ENCODE data around the gene CCDC200.
"Not testable (repeated sequence)": the region's sequence is repeated elsewhere in the genome, so short reads cannot be mapped to it uniquely, and the experiment has no call there.

Gene CCDC200

DNA sequence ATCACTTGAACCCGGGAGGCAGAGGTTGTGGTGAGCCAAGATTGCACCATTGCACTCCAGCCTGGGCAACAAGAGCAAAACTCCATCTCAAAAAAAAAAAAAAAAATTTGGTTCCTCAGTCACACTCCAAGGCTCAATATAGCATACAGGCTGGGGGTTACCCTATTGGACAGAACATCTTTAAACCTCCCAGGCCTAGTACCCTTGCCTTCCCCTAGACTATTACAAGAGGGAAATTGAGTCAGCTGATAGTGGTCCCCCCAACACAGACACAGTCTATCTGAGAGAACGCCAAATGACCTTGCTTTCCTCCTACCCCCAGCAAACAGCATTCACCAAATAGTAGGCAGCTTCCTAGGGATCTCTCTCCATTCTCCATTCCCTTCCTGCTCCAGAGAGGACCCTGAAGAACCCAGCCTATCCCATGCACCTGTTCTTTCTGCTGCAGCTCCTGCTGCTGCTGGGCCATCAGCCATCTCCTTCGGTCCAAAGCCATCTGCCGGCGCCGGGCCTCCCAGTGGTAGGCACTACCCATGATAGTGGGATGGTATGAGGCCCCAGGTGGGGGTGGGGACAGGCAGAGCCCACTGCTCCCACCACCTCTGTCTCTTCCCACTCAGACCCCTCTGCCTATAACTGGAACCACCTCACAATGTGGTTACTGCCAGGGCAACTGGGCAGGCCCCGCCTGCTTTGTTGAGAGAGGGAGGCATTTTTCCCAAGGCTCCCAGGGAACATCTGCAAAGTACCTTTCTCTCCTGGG is at the start of gene CCDC200:
TSS of gene CCDC200 (minus strand) at position 604 of the 763 bp plus-strand sequence. CDS start at position 535, 69 bp downstream.
- not testable (repeated sequence) for DNase-seq

DNA sequence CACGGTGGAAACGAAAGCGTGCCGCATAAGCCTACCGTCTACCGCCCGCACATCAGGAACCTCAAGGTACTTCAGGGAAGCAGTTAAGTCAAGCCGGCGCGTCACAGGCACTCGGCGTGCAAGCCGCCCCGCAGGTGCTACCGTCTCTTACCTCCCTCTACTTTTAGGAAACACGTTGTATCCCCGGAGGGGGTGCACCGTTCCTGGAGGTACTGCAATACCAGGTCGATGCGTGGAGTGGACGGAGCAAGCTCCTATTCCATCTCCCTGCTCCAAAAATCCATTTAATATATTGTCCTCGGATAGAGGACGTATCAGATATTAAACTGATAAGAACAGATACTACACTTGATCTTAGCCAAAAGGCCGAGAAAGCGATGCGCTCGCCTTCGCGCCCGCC is 44.5 kb upstream of the CCDC200 start:
- not testable (repeated sequence) for DNase-seq

DNA sequence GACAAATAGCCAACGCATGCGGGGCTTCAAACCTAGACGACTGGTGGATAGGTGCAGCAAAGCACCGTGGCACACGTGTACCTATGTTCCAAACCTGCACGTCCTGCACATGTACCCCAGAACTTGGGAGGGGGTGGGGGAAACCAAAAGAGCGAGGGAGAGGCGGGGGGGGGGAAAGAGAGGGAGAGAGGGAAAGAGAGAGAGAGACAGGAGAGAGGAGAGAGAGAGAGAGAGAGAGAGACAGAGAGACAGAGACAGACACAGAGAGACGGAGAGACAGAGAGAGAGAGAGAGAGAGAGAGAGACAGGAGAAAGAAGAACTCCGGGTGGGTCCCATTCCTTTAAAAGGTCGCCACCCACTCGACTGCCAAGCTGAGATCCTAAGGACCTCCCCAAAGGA is 44.1 kb upstream of the CCDC200 start:
- DNase-seq, result not testable (repeated sequence)

DNA sequence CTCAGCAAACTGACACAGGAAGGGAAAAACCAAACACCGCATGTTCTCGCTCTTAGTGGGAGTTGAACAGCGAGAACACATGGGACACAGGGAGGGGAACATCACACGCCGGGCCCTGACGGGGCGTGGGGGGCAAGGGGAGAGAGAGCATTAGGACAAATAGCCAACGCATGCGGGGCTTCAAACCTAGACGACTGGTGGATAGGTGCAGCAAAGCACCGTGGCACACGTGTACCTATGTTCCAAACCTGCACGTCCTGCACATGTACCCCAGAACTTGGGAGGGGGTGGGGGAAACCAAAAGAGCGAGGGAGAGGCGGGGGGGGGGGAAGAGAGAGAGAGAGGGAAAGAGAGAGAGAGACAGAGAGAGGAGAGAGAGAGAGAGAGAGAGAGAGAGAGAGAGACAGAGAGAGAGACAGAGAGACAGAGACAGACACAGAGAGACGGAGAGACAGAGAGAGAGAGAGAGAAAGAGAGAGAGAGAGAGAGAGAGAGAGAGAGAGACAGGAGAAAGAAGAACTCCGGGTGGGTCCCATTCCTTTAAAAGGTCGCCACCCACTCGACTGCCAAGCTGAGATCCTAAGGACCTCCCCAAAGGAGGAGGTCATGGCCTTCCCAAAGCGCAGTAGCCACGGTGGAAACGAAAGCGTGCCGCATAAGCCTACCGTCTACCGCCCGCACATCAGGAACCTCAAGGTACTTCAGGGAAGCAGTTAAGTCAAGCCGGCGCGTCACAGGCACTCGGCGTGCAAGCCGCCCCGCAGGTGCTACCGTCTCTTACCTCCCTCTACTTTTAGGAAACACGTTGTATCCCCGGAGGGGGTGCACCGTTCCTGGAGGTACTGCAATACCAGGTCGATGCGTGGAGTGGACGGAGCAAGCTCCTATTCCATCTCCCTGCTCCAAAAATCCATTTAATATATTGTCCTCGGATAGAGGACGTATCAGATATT is 42.4 kb upstream of the CCDC200 start:
- DNase-seq, result not testable (repeated sequence)

DNA sequence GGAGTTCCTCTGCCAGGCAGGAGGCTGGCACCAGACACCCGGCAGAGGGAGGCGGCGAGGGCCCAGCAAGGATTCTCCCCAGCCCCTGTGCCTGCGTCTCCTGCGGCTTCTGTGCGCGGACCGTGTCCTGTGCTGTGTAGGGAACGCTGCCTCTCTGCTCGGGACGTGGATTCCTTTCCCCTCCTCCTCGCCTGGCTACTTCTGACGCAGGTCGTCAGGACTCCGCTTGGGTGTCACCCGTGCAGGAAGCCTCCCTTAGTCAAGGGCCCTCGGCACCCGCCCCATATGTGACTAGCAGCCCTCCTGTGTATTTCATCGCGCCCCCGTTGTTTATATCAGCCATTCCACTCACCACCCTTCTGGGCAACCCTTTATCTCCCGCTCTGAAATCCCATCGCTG is 18.0 kb upstream of the CCDC200 start:
- not testable (repeated sequence) for DNase-seq

GRCh38 chr17:43240596-43241352 is 12.4 kb upstream of the CCDC200 start:
- not testable (repeated sequence) for DNase-seq

- DNase-seq, result not testable (repeated sequence)
Observed at GRCh38 chr17:43239597-43239996, 11.2 kb upstream of the CCDC200 start.

DNA sequence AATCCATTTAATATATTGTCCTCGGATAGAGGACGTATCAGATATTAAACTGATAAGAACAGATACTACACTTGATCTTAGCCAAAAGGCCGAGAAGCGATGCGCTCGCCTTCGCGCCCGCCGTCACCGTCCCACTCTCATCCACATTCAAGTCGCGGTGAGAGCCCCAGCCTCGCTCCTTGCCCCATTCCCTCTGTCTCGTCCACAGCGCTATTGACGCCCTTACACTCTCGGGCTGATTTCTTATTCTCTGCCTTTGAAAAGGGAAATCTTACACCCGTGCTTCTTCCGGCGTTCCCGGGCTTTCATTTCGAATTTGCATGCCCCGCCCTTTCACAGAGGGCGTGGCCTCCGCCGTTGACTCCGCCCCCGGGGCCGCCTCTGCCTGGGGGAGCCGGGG is 5.5 kb upstream of the CCDC200 start, which contains the start of gene RNU2-1:
TSS of gene RNU2-1 (minus strand) at position 101 of the 400 bp plus-strand sequence.
- not testable (repeated sequence) for DNase-seq

- DNase-seq, result not testable (repeated sequence)
Observed at GRCh38 chr17:43233263-43233662, 4.8 kb upstream of the CCDC200 start.

GRCh38 chr17:43232021-43232699 is 3.7 kb upstream of the CCDC200 start:
- not testable (repeated sequence) for DNase-seq

- DNase-seq, result not testable (repeated sequence)
Observed at GRCh38 chr17:43231205-43232020, 3.0 kb upstream of the CCDC200 start.

GRCh38 chr17:43226393-43226792 is 2.0 kb downstream of the CCDC200 start:
- no peak for DNase-seq

- no peak for DNase-seq
Observed at GRCh38 chr17:43224146-43224705, 4.2 kb downstream of the CCDC200 start.

DNA sequence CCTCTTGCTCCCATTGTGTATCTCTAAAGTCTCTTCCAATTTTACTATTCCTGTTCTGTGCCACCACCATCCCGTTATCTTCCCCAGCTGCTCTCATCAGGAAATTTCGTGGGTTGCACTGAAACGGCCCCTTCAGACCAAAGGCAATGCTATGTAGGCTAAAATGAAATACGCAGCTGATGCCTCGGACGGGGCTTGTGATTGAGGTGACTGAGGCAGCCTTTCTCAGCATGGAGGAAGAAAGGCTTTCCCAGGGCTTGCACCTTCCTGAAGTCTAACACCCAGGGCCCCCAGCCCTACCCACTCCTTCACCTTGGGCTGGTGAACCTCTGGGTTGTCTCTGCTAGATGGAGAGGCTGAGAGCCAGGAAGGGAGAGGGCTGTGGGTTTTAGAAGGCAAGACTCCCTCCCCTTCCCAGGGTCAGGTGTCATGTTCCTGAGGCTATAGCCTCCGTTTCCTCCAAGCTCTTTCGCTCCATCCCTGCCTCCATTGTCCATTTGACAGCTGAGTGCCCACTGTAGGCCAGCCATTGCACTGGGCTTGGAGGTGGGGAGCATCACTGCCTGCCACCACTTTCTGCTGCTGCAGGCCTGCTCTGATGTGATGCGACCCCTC is 7.8 kb downstream of the CCDC200 start:
- DNase-seq, result no peak

DNA sequence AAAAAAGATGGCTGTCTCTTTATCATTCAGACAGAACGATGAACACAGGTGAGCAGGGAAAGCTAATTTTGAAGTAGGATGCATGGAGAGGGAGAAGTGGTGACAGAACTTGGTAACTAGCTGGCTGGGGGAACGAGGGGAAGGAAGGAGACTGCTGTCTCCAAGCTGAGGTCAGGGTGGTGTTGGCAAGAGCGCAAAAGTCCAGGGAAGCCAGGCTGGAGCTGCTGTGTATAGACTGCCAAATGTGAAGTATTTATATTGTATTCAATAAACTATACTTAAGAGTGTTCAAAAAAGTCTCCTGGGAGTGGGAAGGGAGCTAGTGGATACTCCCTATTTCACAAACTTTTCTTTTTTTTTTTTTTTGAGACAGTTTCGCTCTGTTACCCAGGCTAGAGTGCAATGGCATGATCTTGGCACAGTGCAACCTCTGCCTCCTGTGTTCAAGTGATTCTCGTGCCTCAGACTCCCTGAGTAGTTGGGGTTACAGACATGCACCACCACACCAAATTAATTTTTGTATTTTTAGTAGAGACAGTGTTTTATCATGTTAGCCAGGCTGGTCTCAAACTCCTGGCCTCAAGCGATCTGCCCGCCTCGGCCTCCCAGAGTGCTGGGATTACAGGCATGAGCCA is 8.6 kb downstream of the CCDC200 start:
- no peak for DNase-seq

- DNase-seq, result no peak
Observed at GRCh38 chr17:43219001-43219400, 9.4 kb downstream of the CCDC200 start.

DNA sequence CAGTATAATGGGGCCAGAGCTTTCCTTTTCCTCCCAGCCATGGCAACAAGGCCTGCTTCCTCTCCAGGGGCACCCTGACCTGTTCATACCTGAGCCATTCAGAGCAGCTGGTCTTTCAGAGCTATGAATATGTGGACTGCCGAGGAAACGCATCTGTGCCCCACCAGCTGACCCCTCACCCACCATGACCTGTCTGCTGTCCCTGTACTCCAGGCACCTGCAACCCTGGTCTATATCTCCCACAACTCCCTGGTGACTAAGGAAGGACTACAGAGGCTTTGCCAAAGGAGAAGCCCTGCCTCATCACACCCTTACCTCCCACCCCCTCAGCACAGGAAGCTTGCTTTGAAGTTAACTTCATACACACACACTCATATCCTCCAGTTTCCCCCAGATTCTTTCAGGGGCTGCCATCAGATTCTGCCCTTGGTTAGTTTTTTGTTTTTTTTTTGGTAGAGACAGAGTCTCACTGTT is 10.8 kb downstream of the CCDC200 start:
- no peak for DNase-seq

GRCh38 chr17:43216762-43217613 is 11.4 kb downstream of the CCDC200 start:
- no peak for DNase-seq

- DNase-seq, result no peak
Observed at GRCh38 chr17:43216369-43216761, 12.1 kb downstream of the CCDC200 start.
